Endothelial cell of umbilical vein (primary cell): Measurements from ENCODE around the gene PDHA1. TPM values are rescaled to one million over a fixed set of nuclear protein-coding genes. Genes with fewer than 3 reads are reported as not detected.

Source experiments
- BruUV-seq: library from RNA; stranded (reverse); fragments of 400-500 nt; replicated peaks from 2 replicates; lab custom pipeline; 2021; lab: Mats Ljungman, UMichigan
- CTCF ChIA-PET: fragments of 300-600, 350-600 bp; sonication (Branson Sonifier 250); formaldehyde crosslinking; loops from one replicate; lab custom pipeline; 2021; ENCODE audit warnings: antibody characterized with exemption, inconsistent platforms; lab: Charles Lee
- POLR2A ChIA-PET: fragments of 300-600, 350-600 bp; sonication (Branson Sonifier 250); formaldehyde crosslinking; loops from one replicate; lab custom pipeline; 2021; ENCODE audit warnings: antibody characterized with exemption, inconsistent platforms; lab: Charles Lee
- DNase-seq: peaks from one replicate; pipeline ENCODE4 v3.0.0-alpha.2; 2011; ENCODE audit warnings: low read depth, low spot score
- FAIRE-seq: peaks from 2 replicates; lab custom pipeline; 2011; peaks lifted over from hg19 to GRCh38; lab: Jason Lieb, UNC
- H2AFZ ChIP-seq: 2 replicates; pipeline ENCODE4 v1.6.0; 2012; ENCODE audit warnings: low read depth, low read length, control low read depth, inconsistent platforms
- H3K27ac ChIP-seq: 2 replicates; pipeline ENCODE4 v1.5.1; 2011; ENCODE audit warnings: low read depth, mild to moderate bottlenecking, control low read depth, low read length, moderate library complexity; ENCODE audit not compliant: insufficient read depth
- H3K27me3 ChIP-seq, 2 experiments: 2 replicates each; pipeline versions ENCODE4 v1.6.0 to v1.6.1; 2011; ENCODE audit warnings: low read length in 2 of 2, mixed read lengths in 1 of 2; ENCODE audit not compliant: control insufficient read depth in 2 of 2, insufficient read depth in 2 of 2
- H3K36me3 ChIP-seq, 2 experiments: 2 replicates in 1 of 2; 3 replicates in 1 of 2; pipeline ENCODE4 v1.5.1; 2011; ENCODE audit warnings: low read length in 2 of 2, mild to moderate bottlenecking in 1 of 2, moderate library complexity in 1 of 2; ENCODE audit not compliant: control insufficient read depth in 2 of 2, insufficient read depth in 2 of 2; ENCODE audit errors: extremely low read depth in 1 of 2
- H3K4me1 ChIP-seq: 3 replicates; pipeline ENCODE4 v1.5.1; 2011; ENCODE audit warnings: mild to moderate bottlenecking, low read length; ENCODE audit not compliant: control insufficient read depth, insufficient read depth; ENCODE audit errors: extremely low read depth
- H3K4me2 ChIP-seq: 2 replicates; pipeline ENCODE4 v1.6.1; 2011; ENCODE audit warnings: low read length, control low read depth, mixed read lengths; ENCODE audit not compliant: insufficient read depth
- H3K4me3 ChIP-seq, 3 experiments: fragments of 200-600 bp in 1 of 3; sonication (generic), shearing (Covaris generic) in 1 of 3; replicated peaks in 1 of 3; 2 replicates each; pipeline ENCODE4 v1.5.1; 2011 to 2016; ENCODE audit warnings: control low read depth in 3 of 3, low read length in 3 of 3, mild to moderate bottlenecking in 2 of 3, inconsistent platforms in 1 of 3, low read depth in 1 of 3, moderate library complexity in 1 of 3; ENCODE audit not compliant: insufficient read depth in 1 of 3
- H3K79me2 ChIP-seq: 2 replicates; pipeline ENCODE4 v1.6.0; 2012; ENCODE audit warnings: low read length, inconsistent platforms; ENCODE audit not compliant: control insufficient read depth, insufficient read depth
- H3K9ac ChIP-seq: replicated peaks from 2 replicates; pipeline ENCODE3; 2011; ENCODE audit warnings: low read length, control low read depth; ENCODE audit not compliant: insufficient read depth; ENCODE audit errors: extremely low read depth
- H3K9me1 ChIP-seq: replicated peaks from 3 replicates; pipeline ENCODE4 v1.6.0; 2011; ENCODE audit warnings: mild to moderate bottlenecking, low read length; ENCODE audit not compliant: control insufficient read depth, insufficient read depth; ENCODE audit errors: extremely low read depth
- H3K9me3 ChIP-seq: replicated peaks from 2 replicates; pipeline ENCODE4 v1.5.1; 2012; ENCODE audit warnings: low read length, inconsistent platforms; ENCODE audit not compliant: control insufficient read depth, insufficient read depth
- H4K20me1 ChIP-seq: replicated peaks from 2 replicates; pipeline ENCODE3; 2011; ENCODE audit warnings: mild to moderate bottlenecking, low read length; ENCODE audit not compliant: control insufficient read depth, insufficient read depth; ENCODE audit errors: extremely low read depth
- FOS ChIP-seq: IDR thresholded peaks from 2 replicates; pipeline ENCODE4 v1.6.1; 2011; ENCODE audit warnings: mild to moderate bottlenecking, low read length, moderate library complexity, borderline replicate concordance; ENCODE audit not compliant: insufficient read depth
- JUN ChIP-seq: IDR thresholded peaks from 2 replicates; pipeline ENCODE4 v1.6.1; 2011; ENCODE audit warnings: borderline replicate concordance, low read depth; ENCODE audit not compliant: insufficient read length, insufficient read depth
- MYC ChIP-seq: IDR thresholded peaks from one replicate; pipeline ENCODE4 v1.6.1; 2011; ENCODE audit warnings: mild to moderate bottlenecking, low read depth, low read length
- POLR2A ChIP-seq: IDR thresholded peaks from 2 replicates; pipeline ENCODE4 v1.6.1; 2012; ENCODE audit warnings: low read depth, mild to moderate bottlenecking, control low read depth, low read length
- POLR2AphosphoS5 ChIP-seq: IDR thresholded peaks from 2 replicates; pipeline ENCODE4 v1.6.1; 2012; ENCODE audit warnings: low read depth, mild to moderate bottlenecking, control low read depth, low read length, moderate library complexity; ENCODE audit not compliant: insufficient read depth
- dilution Hi-C: fragments of 300-500 bp; cut with MboI; formaldehyde crosslinking; loops from one replicate; pipeline ENCODE4 v1.15.0; 2019; ENCODE audit warnings: low sequenced_read_pairs; ENCODE audit not compliant: extremely low pct_ligation_motif_present
- intact Hi-C: fragments of 100-400 bp; cut with micrococcal nuclease; formaldehyde crosslinking; loops from one replicate; pipeline ENCODE4 v1.10.0; 2022
- polyA plus RNA-seq, 4 experiments: library from polyadenylated mRNA; depleted of rRNA in 3 of 4; stranded (reverse) in 3 of 4; unstranded in 1 of 4; fragments of >200 nt; gene quantifications; 2 replicates each; pipeline versions ENCODE4 v1.2.1 to v1.2.3, GENCODE V29; 2011 to 2012; ENCODE audit warnings: missing spikeins in 1 of 4
- total RNA-seq: library from RNA; stranded (reverse); gene quantifications from 2 replicates; pipeline ENCODE4 v1.2.3, GENCODE V29; 2021
- TF ChIP-seq, protein P1 (sequence below), 2 donors: IDR thresholded peaks; 1 replicate in 1 of 2; 2 replicates in 1 of 2; pipeline ENCODE4 v1.5.1; 2011; ENCODE audit warnings: low read length in 2 of 2, mild to moderate bottlenecking in 2 of 2, moderate library complexity in 2 of 2, control low read depth in 1 of 2, inconsistent platforms in 1 of 2, low read depth in 1 of 2; ENCODE audit not compliant: insufficient read depth in 1 of 2; ENCODE audit errors: extremely low read depth in 1 of 2

The PDHA1 gene
- total and polyA plus RNA-seq, 2 donors (not counting 3 experiments of a cell fraction or from before 2014, with no cell fraction given): 76.8 to 138 TPM

DNA sequence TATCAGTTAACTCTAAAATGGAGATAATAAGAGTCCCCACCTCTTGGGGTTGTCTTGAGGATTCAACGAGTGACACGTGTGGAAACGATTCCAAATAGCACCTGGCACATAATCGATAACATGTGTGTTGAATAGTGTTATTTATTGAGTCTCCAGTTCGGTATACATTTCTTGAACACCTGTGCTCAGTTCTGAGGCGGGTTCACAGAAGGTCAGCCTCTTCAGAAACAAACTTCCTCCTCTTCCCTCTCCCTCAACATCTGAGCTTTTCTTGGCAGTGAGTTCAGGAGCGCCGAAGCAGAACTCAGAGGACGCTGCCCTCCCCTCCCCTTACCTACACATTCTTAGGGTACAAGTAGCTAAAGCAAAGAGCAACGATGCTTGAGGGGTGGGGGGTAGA is 934 bp downstream of the PDHA1 start:
- Histone ChIP-seq H3K4me2 (peak overlapping the region; percentile 74), H2AFZ (no peak overlapping the region), H3K9ac (peak overlapping the region; percentile 66), H3K27me3 (no peaks in the 10 kb centered on the region), H4K20me1 (no peaks in the 10 kb centered on the region), H3K79me2 (peaks cover 35% of the 10 kb centered on the region), H3K9me3 (no peaks in the 10 kb centered on the region), H3K9me1 (no peaks in the 10 kb centered on the region), H3K27ac (no peak overlapping the region), H3K4me1 (peaks cover 11% of the 10 kb centered on the region), H3K4me3 (peak overlapping the region in 2 of 3 experiments; percentile 87 to 90), H3K36me3 (no peaks in the 10 kb centered on the region)
- DNase-seq (peak; percentile 1), FAIRE-seq (no peak)
- CTCF ChIA-PET: interaction anchor here (0.6 to 1.5 kb wide), 4 partner anchors 11 to 187 kb away, joined by 3 to 4 read pairs (median 3); no protein-coding TSS in a partner anchor
- POLR2A ChIA-PET: no interaction called here
- no TSS peak for BruUV-seq
- TF ChIP-seq JUN: no peak
- TF ChIP-seq POLR2AphosphoS5: no peak
- TF ChIP-seq MYC: no peak
- dilution Hi-C loops: loop anchor here (25.0 kb wide), 1 partner anchor 932 kb away; no protein-coding TSS in a partner anchor
- intact Hi-C loops: loop anchor here (5.0 kb wide), 1 partner anchor 362 kb away; the partner anchor contains the start of gene PHKA2

DNA sequence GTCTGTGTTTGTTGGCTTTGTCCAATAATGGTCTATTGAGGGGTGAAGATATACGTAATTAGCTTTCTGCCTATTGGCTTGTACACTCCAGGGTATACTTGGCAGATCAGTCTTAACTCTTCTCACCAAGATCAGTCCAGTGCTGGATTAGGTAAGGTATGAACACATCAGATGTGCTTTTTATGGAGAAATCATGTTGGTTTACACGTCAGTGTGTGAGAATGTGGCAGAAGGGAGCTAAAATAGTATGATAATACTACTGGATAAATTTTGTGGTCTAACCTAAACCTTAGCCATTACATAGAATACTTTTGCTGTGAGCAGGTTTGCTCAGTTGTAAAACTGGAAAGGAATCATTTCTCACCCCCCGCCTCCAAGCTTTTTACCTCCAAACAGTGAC is 4.2 kb downstream of the PDHA1 start:
- dilution Hi-C loops: loop anchor here (25.0 kb wide), 1 partner anchor 936 kb away; no protein-coding TSS in a partner anchor
- Histone ChIP-seq H3K4me3 (no peak overlapping the region), H4K20me1 (no peaks in the 10 kb centered on the region), H3K9ac (no peak overlapping the region), H2AFZ (no peak overlapping the region), H3K36me3 (peaks cover 3 to 6% of the 10 kb centered on the region in 2 experiments), H3K4me1 (peaks cover 11% of the 10 kb centered on the region), H3K27me3 (no peaks in the 10 kb centered on the region), H3K4me2 (no peak overlapping the region), H3K27ac (no peak overlapping the region), H3K9me1 (no peaks in the 10 kb centered on the region), H3K9me3 (no peaks in the 10 kb centered on the region), H3K79me2 (peaks cover 35% of the 10 kb centered on the region)
- no peak for DNase-seq
- ChIA-PET CTCF (interaction anchor here (0.8 kb wide), 1 partner anchor 13 kb away, joined by 3 read pairs; no protein-coding TSS in a partner anchor), POLR2A (no interaction called here)
- intact Hi-C loops: no loop called here
- TF ChIP-seq POLR2AphosphoS5 (no peak), FOS (no peak), POLR2A (no peak)
- TF ChIP-seq, protein P1, sequence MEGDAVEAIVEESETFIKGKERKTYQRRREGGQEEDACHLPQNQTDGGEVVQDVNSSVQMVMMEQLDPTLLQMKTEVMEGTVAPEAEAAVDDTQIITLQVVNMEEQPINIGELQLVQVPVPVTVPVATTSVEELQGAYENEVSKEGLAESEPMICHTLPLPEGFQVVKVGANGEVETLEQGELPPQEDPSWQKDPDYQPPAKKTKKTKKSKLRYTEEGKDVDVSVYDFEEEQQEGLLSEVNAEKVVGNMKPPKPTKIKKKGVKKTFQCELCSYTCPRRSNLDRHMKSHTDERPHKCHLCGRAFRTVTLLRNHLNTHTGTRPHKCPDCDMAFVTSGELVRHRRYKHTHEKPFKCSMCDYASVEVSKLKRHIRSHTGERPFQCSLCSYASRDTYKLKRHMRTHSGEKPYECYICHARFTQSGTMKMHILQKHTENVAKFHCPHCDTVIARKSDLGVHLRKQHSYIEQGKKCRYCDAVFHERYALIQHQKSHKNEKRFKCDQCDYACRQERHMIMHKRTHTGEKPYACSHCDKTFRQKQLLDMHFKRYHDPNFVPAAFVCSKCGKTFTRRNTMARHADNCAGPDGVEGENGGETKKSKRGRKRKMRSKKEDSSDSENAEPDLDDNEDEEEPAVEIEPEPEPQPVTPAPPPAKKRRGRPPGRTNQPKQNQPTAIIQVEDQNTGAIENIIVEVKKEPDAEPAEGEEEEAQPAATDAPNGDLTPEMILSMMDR (IDR thresholded peaks at IDR 0.05; ENCODE audit: extremely low read depth in 1 of 2, insufficient read depth in 1 of 2, low read depth in 1 of 2, low read length in 2 of 2): no peak
- BruUV-seq: no TSS peak
- no peak for FAIRE-seq
